Measurements from ENCODE around the gene FOXP1. TPM values are rescaled to one million over a fixed set of nuclear protein-coding genes. Genes with fewer than 3 reads are reported as not detected.

The FOXP1 gene
- total and polyA plus RNA-seq, 4 donors = 4.9 to 35.4 (median 32.0) TPM

DNA sequence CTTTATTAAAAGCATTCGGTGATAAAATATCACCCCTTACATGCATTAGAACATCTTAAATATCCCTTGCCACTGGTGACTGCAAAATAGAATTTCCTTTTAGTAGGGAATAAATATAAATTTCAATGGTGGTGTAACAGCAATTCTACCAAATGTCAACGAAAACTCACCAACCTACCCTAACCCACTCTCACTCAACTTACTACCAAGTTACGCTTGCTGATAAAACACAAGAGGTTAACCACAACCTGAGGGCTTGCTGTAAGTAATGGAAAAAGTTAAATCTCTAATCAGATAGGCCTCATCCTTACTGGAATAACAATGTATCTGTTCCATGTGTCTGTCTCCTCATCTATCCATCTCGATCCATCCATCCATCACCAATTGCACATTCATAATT, 274.7 kb downstream of the FOXP1 start:
- 92% methylated on average over 4 of the region's 4 CpGs for WGBS
- Histone ChIP-seq H3K27me3 (ENCODE audit: control insufficient read depth in 4 of 4, insufficient read depth in 4 of 4, low read length in 3 of 4) (no peaks in the 10 kb centered on the region), H3K36me3 (ENCODE audit: control insufficient read depth in 4 of 4, insufficient read depth in 3 of 4, low read depth in 1 of 4, low read length in 3 of 4) (no peaks in the 10 kb centered on the region), H3K9me3 (ENCODE audit: control insufficient read depth in 4 of 4, low read length in 3 of 4) (no peaks in the 10 kb centered on the region), H3K4me3 (ENCODE audit: low read depth in 1 of 3, low read length in 3 of 3) (no peak overlapping the region), H3K27ac (ENCODE audit: low read depth in 1 of 2, low read length in 2 of 2) (no peak overlapping the region), H3K9ac (ENCODE audit: low read depth in 1 of 2, low read length in 2 of 2) (no peak overlapping the region), H3K4me1 (ENCODE audit: control insufficient read depth in 4 of 4, insufficient read depth in 4 of 4, low read length in 3 of 4) (peaks cover 0 to 31% (median 5%) of the 10 kb centered on the region in 4 donors)
- no peak for DNase-seq (ENCODE audit: low spot score)
- TF ChIP-seq TAF1 (conservative IDR thresholded peaks at IDR 0.05) (no peak), GABPA (IDR thresholded peaks at IDR 0.05 in 1 of 2, conservative IDR thresholded peaks at IDR 0.05 in 1 of 2) (no peak), REST (IDR thresholded peaks at IDR 0.05) (no peak), ATF3 (IDR thresholded peaks at IDR 0.05) (no peak), RXRA (IDR thresholded peaks at IDR 0.05) (no peak), RAD21 (IDR thresholded peaks at IDR 0.05) (no peak), HNF4A (conservative IDR thresholded peaks at IDR 0.05) (no peak), FOXA1 (IDR thresholded peaks at IDR 0.05) (no peak), YY1 (IDR thresholded peaks at IDR 0.05) (no peak), NR2F2 (IDR thresholded peaks at IDR 0.05) (no peak), FOXA2 (IDR thresholded peaks at IDR 0.05) (no peak), SP1 (IDR thresholded peaks at IDR 0.05) (no peak), HNF4G (IDR thresholded peaks at IDR 0.05) (no peak)
- TF ChIP-seq, protein P1, sequence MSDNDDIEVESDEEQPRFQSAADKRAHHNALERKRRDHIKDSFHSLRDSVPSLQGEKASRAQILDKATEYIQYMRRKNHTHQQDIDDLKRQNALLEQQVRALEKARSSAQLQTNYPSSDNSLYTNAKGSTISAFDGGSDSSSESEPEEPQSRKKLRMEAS (IDR thresholded peaks at IDR 0.05) = no peak
- TF ChIP-seq, protein P2, sequence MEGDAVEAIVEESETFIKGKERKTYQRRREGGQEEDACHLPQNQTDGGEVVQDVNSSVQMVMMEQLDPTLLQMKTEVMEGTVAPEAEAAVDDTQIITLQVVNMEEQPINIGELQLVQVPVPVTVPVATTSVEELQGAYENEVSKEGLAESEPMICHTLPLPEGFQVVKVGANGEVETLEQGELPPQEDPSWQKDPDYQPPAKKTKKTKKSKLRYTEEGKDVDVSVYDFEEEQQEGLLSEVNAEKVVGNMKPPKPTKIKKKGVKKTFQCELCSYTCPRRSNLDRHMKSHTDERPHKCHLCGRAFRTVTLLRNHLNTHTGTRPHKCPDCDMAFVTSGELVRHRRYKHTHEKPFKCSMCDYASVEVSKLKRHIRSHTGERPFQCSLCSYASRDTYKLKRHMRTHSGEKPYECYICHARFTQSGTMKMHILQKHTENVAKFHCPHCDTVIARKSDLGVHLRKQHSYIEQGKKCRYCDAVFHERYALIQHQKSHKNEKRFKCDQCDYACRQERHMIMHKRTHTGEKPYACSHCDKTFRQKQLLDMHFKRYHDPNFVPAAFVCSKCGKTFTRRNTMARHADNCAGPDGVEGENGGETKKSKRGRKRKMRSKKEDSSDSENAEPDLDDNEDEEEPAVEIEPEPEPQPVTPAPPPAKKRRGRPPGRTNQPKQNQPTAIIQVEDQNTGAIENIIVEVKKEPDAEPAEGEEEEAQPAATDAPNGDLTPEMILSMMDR (IDR thresholded peaks at IDR 0.05; ENCODE audit: low read depth, low read length, missing input control) = no peak

GRCh38 chr3:71307991-71308697, 275.4 kb downstream of the FOXP1 start:
- no peak for TF ChIP-seq NR2F2 (IDR thresholded peaks at IDR 0.05)
- no peak for TF ChIP-seq REST (IDR thresholded peaks at IDR 0.05)
- TF ChIP-seq HNF4A (conservative IDR thresholded peaks at IDR 0.05) = no peak
- TF ChIP-seq EGR1 (IDR thresholded peaks at IDR 0.05; ENCODE audit: low read depth in 2 of 2) = no peak
- TF ChIP-seq ATF3 (IDR thresholded peaks at IDR 0.05) = no peak
- no peak for TF ChIP-seq TAF1 (conservative IDR thresholded peaks at IDR 0.05)
- Histone ChIP-seq H3K9me3 (ENCODE audit: control insufficient read depth in 4 of 4, low read length in 3 of 4) (no peaks in the 10 kb centered on the region), H3K4me1 (ENCODE audit: control insufficient read depth in 4 of 4, insufficient read depth in 4 of 4, low read length in 3 of 4) (peaks cover under 1 to 35% (median 7%) of the 10 kb centered on the region in 4 donors), H3K36me3 (ENCODE audit: control insufficient read depth in 4 of 4, insufficient read depth in 3 of 4, low read depth in 1 of 4, low read length in 3 of 4) (no peaks in the 10 kb centered on the region), H3K4me3 (ENCODE audit: low read depth in 1 of 3, low read length in 3 of 3) (no peak overlapping the region), H3K27ac (ENCODE audit: low read depth in 1 of 2, low read length in 2 of 2) (no peak overlapping the region), H3K27me3 (ENCODE audit: control insufficient read depth in 4 of 4, insufficient read depth in 4 of 4, low read length in 3 of 4) (no peaks in the 10 kb centered on the region), H3K9ac (ENCODE audit: low read depth in 1 of 2, low read length in 2 of 2) (no peak overlapping the region)
- 91% methylated on average over 17 of the region's 17 CpGs for WGBS
- DNase-seq (ENCODE audit: low spot score) = no peak
